HTR-8/SVneo (cell line): ENCODE measurements around the gene IMMP1L.

Source experiments
- DNase-seq: peaks from one replicate; pipeline ENCODE4 v3.0.0; 2011; ENCODE audit warnings: low spot score, mixed read lengths; ENCODE audit not compliant: insufficient read length
- FAIRE-seq: peaks from 2 replicates; lab custom pipeline; 2011; peaks lifted over from hg19 to GRCh38; lab: Jason Lieb, UNC

IMMP1L gene

GRCh38 chr11:31478223-31478590, 31.2 kb downstream of the IMMP1L start:
- DNase-seq, result no peak
- FAIRE-seq, result no peak

DNA sequence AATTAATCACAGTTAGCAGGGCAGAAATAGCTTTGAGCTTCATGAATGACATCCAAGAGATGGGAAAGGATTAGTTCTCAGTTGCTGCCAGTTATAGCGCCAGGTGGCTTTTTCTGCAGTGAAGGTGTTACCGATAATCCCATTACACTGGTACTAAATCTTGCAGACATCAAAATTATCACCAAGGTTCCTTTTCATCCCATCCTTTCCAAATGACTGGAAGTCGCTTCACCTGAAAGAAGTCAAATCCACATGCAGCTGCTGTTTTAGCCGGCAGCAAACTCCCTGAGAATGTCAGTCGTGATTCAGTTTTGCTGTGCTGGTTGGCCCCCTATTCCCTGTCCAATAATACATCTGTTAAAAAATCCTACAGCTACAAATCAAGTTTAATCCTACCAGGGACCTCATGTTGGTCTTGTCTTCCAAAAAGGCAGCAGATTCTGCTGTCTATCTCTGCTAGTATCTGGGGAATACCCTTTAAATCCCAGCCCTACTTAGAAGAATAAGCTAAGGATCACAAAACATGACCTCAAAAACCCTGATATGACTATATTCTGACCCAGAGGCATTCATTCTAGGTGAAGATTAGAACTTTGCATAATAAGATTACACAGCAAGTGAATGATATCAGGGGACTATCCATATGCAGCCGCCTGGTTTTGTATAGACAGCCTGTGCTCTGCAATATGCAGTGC, 31.7 kb downstream of the IMMP1L start:
- DNase-seq (no peak), FAIRE-seq (no peak)

GRCh38 chr11:31474083-31474482, 35.3 kb downstream of the IMMP1L start:
- no peak for FAIRE-seq

DNA sequence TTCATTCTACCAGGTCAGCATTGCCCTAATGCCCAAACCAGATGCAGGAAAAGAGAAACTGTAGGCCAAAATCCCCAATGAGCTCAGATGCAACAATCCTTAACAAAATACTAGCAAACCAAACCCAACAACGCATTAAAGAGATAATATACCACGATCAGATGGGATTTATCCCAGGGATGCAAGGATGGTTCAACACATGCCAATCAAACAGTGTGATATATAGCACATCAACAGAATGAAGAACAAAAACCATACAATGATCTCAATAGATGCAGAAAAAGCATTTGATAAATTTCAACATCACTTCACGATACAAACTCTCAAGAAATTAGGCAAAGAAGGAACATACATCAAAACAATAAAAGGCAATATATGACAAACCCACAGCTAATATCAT, 45.0 kb downstream of the IMMP1L start:
- FAIRE-seq (no peak), DNase-seq (no peak)

More at GRCh38 chr11:31474083-31474482, 35.3 kb downstream of the IMMP1L start:
- DNase-seq, result no peak

DNA sequence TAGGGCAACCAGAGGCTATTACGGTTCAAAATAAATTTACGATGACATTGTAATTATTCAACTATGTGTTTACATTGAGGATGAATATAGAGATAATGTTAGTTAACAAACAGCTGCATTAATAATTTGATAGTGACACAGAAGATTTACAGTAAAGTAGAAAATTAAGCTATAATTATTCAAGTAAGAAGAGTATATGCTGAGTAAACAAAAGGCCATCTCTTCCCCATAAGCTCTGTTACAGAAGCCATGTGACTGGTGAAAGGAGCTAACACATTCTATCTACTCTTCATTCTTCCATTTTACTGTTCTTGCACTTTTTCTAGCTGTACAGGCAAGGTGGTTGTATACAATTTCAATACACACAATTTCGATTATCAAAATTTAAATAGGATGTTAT, 54.2 kb downstream of the IMMP1L start:
- no peak for DNase-seq
- FAIRE-seq, result no peak

DNA sequence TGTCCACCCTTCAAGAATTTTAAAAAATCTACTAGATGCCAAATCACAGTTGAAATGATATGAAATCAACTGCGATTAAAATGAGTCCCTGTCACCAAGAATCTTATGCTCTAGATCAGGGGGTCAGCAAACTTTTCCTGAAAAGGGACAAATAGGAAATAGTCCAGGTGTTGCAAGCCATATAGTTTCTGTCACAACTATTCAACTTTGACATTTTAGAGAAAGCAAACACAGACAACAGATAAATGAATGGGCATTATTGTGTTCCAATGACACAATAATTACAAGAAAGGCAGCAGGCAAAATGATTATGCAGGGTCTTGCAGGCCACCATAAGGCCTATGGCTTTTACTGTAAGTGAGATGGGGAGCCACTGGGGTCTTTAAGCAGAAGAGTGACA, 58.6 kb downstream of the IMMP1L start:
- DNase-seq (no peak), FAIRE-seq (no peak)

GRCh38 chr11:31449040-31449439, 60.4 kb downstream of the IMMP1L start:
- DNase-seq (no peak), FAIRE-seq (no peak)

GRCh38 chr11:31445621-31446020, 63.8 kb downstream of the IMMP1L start:
- FAIRE-seq (no peak), DNase-seq (no peak)

- DNase-seq (no peak), FAIRE-seq (no peak)
These were observed 65.6 kb downstream of the IMMP1L start for GRCh38 chr11:31443802-31444201.

DNA sequence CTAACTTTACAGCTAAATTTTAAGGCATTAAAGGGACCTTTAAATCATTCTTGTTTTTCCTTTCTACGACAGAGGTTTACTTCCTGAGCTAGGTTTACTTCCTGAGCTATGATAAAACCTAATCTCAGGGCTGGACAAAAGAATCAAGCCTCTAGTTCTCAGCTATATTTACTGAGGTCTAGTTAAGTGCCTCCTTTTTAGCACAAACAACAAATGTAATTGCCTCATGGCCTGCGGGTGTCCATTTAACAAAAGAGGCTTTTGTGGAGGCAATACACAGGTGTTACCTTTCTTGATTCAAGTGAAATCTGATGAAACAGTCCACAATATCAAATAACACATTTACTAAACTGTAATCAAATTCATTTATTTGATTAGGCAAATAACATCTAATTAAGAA, 67.3 kb downstream of the IMMP1L start:
- DNase-seq (no peak), FAIRE-seq (no peak)

DNA sequence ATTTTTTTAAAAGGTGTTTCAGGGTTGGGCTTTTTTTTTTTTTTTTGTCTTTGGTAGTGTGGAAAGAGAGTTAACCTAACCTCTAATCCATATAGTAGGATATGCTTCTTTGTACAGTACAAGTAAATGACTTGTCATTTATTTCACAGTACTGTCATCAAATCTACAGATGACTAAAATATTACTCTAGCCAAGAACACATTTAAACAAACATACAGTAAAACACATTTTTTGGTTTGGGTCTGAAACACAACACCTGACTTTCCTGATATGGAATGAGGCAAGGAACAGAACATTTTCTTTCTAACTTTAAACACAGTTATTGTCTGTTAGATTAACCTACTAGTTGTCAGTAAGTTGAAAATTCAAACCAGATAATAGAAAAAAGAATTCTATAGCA, 68.1 kb downstream of the IMMP1L start:
- FAIRE-seq, result no peak
- no peak for DNase-seq

DNA sequence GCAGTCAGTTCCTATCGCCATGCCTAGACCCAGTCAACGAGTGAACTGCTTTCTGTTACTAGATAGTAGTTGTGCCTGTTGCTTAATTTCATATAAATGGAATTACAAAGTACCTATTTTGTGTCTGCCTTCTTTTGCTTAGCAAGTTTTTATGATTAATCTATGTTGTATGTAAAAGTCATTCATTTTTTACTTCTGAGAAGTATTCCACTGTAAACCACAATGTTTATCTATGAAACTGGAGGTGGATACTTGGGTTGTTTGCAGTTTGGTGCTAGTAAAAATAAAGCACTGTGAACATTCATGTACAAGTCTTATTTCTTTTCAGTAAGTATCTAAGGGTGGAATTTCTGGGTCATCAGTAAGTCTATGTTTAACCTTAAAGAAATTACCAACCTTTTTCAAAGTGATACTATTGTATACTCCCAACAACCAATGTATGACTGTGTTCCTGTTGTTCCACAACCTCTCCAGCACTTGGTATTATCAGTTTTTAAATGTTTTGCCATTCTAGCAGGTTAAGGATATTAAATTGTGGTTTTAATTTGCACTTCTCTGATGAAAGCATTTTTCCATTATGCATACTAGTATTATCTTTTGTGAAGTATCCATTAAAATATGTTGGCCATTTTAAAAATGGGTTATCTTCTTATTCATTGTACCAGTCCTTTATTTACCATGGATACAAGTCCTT, 71.5 kb downstream of the IMMP1L start:
- no peak for DNase-seq
- FAIRE-seq, result no peak

GRCh38 chr11:31433851-31434250, 75.6 kb downstream of the IMMP1L start:
- FAIRE-seq, result no peak
- DNase-seq, result no peak

- FAIRE-seq (no peak), DNase-seq (no peak)
These were observed 84.8 kb downstream of the IMMP1L start for GRCh38 chr11:31424652-31425051.

GRCh38 chr11:31422703-31423102, 86.7 kb downstream of the IMMP1L start:
- DNase-seq, result no peak
- FAIRE-seq, result no peak

- no peak for FAIRE-seq
- no peak for DNase-seq
These were observed 87.6 kb downstream of the IMMP1L start for GRCh38 chr11:31421820-31422219.

DNA sequence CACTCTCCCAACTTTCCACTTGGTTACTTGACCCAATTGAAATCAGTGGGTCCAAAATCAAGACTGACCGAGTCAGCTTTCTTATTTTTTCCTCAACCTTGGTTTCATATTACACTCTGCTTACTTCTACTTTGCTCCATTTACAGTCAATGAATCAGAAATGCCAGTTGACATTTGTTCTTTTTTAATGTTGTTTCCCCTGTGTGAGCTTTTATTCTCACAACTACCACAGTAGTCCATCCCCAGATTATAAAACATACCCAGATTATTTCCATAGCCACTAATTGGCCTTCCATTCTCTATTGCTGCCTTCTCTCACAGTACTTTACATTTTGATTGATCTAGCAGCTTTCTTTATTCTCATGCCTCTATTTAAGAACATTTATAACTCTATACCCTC, 89.8 kb downstream of the IMMP1L start:
- FAIRE-seq (no peak), DNase-seq (no peak)

GRCh38 chr11:31419138-31419537, 90.3 kb downstream of the IMMP1L start:
- FAIRE-seq (no peak), DNase-seq (no peak)

DNA sequence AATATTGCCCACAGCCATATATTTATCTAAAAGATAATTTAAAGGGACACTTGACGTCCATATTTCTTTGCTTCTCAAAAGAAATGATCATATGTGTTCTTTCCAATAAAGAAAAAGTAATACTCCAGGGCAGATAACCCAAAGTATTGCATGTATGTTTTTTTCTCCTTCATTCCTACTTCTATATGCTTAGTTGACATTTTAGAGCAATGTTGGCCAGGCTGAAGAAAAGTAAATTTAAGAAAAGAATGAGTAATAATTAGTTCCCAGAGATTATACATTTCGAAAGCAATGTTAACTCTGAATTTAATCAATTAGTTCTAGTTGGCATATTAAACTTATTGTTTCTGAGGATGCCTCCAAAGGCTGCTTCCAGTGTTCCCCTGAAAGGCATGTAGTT, 91.6 kb downstream of the IMMP1L start:
- no peak for FAIRE-seq
- DNase-seq, result no peak

DNA sequence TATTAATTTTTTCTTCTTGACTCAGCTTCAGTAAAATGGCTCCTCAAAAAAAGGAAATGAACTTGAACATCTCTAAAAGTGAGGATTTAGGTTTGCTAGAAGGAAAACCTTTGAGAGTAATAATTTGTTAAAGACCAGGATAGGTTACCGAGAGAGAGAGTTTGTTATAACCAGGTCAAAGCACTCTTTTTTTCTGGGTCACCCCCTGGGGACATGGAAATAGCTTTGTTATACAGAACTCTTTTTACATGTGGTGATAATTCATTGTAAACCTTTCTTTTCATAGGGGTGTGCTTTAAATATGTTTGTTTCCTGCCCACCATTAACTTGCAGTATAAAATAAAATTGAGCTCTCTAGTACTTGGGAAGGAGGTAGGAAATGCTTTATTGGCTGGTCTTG, 92.1 kb downstream of the IMMP1L start:
- DNase-seq, result no peak

DNA sequence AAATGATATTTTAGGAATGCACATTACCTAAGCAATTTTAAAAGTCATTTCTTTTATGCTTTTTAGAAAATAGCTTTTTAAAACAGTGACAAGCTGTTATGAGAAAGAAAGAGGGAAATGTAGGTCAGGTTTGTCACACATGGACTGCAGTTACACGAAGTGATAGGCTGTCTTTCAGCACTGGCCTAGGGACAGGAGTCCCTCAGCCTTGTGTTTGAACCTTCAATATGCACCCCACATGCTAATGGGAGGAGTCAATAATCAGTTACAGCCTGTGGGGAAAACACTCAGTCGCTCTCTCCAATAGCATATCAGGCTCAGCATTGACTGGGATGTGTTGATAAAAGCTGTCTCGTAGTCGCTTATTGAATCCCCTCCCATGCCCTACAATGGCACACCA, 94.0 kb downstream of the IMMP1L start:
- DNase-seq (no peak), FAIRE-seq (no peak)

More for the DNA sequence above, 92.1 kb downstream of the IMMP1L start:
- FAIRE-seq, result no peak

DNA sequence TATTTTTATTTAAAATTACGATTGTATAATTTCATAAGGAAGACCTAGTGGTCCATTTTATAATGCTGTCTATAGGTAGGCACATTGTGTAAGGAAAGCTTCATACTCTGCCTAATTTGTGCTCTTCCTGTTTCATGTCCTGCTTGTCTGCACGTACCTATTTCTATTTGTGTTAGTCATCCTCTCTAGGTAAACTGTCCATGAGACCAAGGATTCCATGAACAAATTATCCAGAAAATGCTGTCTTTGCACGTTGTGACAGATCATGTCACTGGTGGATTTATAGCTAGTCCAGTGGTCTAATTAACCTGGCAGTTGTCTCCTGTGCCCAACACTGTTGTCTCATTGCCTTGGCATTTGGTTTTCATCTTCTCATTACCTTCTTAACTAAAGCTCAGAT, 95.1 kb downstream of the IMMP1L start:
- no peak for DNase-seq
- FAIRE-seq, result no peak
